Endodermal cell (in vitro differentiated cells): ENCODE results near the gene THY1. TPM values are rescaled to one million over a fixed set of nuclear protein-coding genes. Genes with fewer than 3 reads are reported as not detected.

Source experiments
- DNase-seq: peaks from one replicate; pipeline ENCODE4 v3.0.0-alpha.2; 2017
- H3K27ac ChIP-seq: 2 replicates; pipeline ENCODE4 v1.5.1; 2013; ENCODE audit warnings: mild to moderate bottlenecking, low read depth, low read length, moderate library complexity
- H3K27me3 ChIP-seq: 2 replicates; pipeline ENCODE4 v1.6.1; 2013; ENCODE audit warnings: mild to moderate bottlenecking, low read length, moderate library complexity; ENCODE audit not compliant: insufficient read depth, control insufficient read depth, poor library complexity, severe bottlenecking
- H3K36me3 ChIP-seq: 2 replicates; pipeline ENCODE4 v1.7.0; 2013; ENCODE audit warnings: mild to moderate bottlenecking, low read length, moderate library complexity; ENCODE audit not compliant: control insufficient read depth, insufficient read depth
- H3K4me1 ChIP-seq: one replicate; pipeline ENCODE4 v1.7.0; 2013; ENCODE audit warnings: low read length; ENCODE audit not compliant: control insufficient read depth, insufficient read depth
- H3K4me3 ChIP-seq: 2 replicates; pipeline ENCODE4 v1.5.1; 2013; ENCODE audit warnings: mild to moderate bottlenecking, low read length, moderate library complexity
- H3K9ac ChIP-seq: 2 replicates; pipeline ENCODE4 v1.6.1; 2013; ENCODE audit warnings: mild to moderate bottlenecking, low read length, moderate library complexity; ENCODE audit not compliant: poor library complexity, severe bottlenecking; ENCODE audit errors: extremely low read depth
- H3K9me3 ChIP-seq: 2 replicates; pipeline ENCODE4 v1.6.1; 2013; ENCODE audit warnings: mild to moderate bottlenecking, low read length, moderate library complexity; ENCODE audit not compliant: control insufficient read depth
- H3K27ac Mint-ChIP-seq: 2 replicates; pipeline ENCODE4 v1.8.0; 2020; ENCODE audit warnings: mixed read lengths
- H3K27me3 Mint-ChIP-seq: 2 replicates; pipeline ENCODE4 v1.8.0; 2021; ENCODE audit warnings: mild to moderate bottlenecking, mixed read lengths; ENCODE audit not compliant: insufficient read depth
- H3K36me3 Mint-ChIP-seq: 2 replicates; pipeline ENCODE4 v1.8.0; 2020; ENCODE audit warnings: low read depth, mixed read lengths
- H3K4me1 Mint-ChIP-seq: 2 replicates; pipeline ENCODE4 v1.8.0; 2020; ENCODE audit warnings: mixed read lengths
- H3K4me3 Mint-ChIP-seq: 2 replicates; pipeline ENCODE4 v1.8.0; 2020; ENCODE audit warnings: mild to moderate bottlenecking, moderate library complexity, mixed read lengths
- H3K9me3 Mint-ChIP-seq: 2 replicates; pipeline ENCODE4 v1.8.0; 2020; ENCODE audit warnings: mild to moderate bottlenecking, mixed read lengths
- WGBS, 2 experiments: methylation state at CpG; one replicate each; pipeline versions ENCODE4 v1.1.5 to v1.1.7; 2013; ENCODE audit warnings: missing lambda C conversion rate in 2 of 2, mixed read lengths in 1 of 2; ENCODE audit not compliant: insufficient coverage in 1 of 2, insufficient read length in 1 of 2; 5-methylcytosine and 5-hydroxymethylcytosine counted together
- total RNA-seq, 2 donors: library from RNA; stranded (reverse); fragmentation: NEBNext Ultra II Directional in 1 of 2; extraction: Animal tissue kit (Norgen Biotek cat#: 25700) in 1 of 2; gene quantifications; 2 replicates in 1 of 2; 3 replicates in 1 of 2; pipeline ENCODE4 v1.2.1, GENCODE V29; 2021
- TF ChIP-seq, protein P1 (sequence below): fragments of 200-600 bp; sonication (generic); conservative IDR thresholded peaks from 2 replicates; pipeline ENCODE4 v1.5.0; 2021; ENCODE audit warnings: antibody characterized with exemption, mild to moderate bottlenecking

THY1 gene
- total RNA-seq, 2 donors from 2014 or later = 19.3 to 36.1 TPM

DNA sequence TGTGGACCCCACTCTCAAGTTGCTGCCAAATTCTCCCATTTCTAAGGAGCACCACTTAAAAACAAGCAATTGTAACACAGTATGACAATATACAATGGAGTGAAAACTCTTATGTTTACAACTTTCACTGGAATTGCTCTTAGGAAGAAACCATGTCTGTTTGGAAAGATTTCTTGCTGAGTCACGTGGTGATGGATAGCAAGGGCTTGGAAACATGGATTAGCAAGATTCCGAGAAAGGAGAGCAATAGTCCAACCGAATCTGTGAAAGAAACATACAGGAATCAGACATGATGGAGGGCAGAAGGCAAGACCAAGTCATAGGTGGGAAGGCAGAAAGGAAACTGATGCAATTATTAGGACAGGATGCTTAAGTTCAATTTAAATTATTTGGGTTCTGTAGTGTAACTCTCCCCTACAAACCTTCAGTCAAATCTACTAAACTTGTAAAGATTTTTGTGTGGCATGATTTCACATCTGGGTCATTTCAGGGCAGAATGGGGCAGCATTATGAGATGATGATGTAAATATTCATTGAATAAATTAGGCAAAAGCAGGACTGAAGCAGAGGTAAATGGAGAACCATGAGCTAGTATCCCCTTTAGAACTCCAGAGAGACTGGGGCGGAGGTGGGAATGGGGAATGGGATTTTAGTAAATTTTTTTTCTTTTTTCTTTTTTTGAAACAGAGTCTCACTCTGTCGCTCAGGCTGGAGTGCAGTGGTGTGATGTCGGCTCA lies 27.8 kb upstream of the THY1 start:
- H3K27me3 Mint-ChIP-seq = peaks cover 2% of the 10 kb centered on the region
- H3K9me3 ChIP-seq = no peaks in the 10 kb centered on the region
- no peak overlapping the region for H3K27ac Mint-ChIP-seq
- H3K9me3 Mint-ChIP-seq = no peaks in the 10 kb centered on the region
- H3K4me3 Mint-ChIP-seq = no peak overlapping the region
- WGBS, 2 experiments = 85 to 90% methylated on average over 3 to 6 of the region's 6 CpGs
- TF ChIP-seq, protein P1, sequence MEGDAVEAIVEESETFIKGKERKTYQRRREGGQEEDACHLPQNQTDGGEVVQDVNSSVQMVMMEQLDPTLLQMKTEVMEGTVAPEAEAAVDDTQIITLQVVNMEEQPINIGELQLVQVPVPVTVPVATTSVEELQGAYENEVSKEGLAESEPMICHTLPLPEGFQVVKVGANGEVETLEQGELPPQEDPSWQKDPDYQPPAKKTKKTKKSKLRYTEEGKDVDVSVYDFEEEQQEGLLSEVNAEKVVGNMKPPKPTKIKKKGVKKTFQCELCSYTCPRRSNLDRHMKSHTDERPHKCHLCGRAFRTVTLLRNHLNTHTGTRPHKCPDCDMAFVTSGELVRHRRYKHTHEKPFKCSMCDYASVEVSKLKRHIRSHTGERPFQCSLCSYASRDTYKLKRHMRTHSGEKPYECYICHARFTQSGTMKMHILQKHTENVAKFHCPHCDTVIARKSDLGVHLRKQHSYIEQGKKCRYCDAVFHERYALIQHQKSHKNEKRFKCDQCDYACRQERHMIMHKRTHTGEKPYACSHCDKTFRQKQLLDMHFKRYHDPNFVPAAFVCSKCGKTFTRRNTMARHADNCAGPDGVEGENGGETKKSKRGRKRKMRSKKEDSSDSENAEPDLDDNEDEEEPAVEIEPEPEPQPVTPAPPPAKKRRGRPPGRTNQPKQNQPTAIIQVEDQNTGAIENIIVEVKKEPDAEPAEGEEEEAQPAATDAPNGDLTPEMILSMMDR = no peak
- no peaks in the 10 kb centered on the region for H3K4me1 Mint-ChIP-seq
- no peaks in the 10 kb centered on the region for H3K36me3 ChIP-seq
- H3K27ac ChIP-seq = no peak overlapping the region
- no peak for DNase-seq
- H3K4me1 ChIP-seq = no peaks in the 10 kb centered on the region
- H3K4me3 ChIP-seq = no peak overlapping the region
- no peaks in the 10 kb centered on the region for H3K27me3 ChIP-seq
- no peak overlapping the region for H3K9ac ChIP-seq
- H3K36me3 Mint-ChIP-seq = no peaks in the 10 kb centered on the region

DNA sequence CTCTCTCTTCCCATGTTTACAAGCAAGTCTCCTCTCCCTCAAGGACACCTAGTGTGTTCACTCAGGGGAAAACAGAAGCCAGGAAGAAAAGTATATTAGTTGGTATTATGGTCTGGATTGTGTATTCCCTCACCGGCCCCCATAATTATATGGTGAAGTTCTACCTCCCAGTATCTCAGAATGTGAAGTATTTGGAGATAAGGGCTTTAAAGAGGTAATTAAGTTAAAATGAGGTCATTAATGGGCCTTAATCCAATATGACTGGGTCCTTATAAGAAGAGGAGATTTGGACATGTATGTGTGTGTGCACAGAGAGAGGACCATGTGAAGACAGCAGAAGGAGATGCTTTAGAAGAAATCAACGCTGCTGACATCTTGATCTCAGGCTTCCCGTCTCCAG lies 26.5 kb upstream of the THY1 start:
- H3K9me3 Mint-ChIP-seq = no peaks in the 10 kb centered on the region
- H3K4me3 Mint-ChIP-seq = no peak overlapping the region
- Histone ChIP-seq H3K9ac (no peak overlapping the region), H3K4me3 (no peak overlapping the region), H3K27me3 (no peaks in the 10 kb centered on the region), H3K27ac (no peak overlapping the region), H3K4me1 (no peaks in the 10 kb centered on the region), H3K36me3 (no peaks in the 10 kb centered on the region), H3K9me3 (no peaks in the 10 kb centered on the region)
- 97 to 100% methylated on average over 3 of the region's 3 CpGs for WGBS, 2 experiments
- DNase-seq = no peak
- H3K36me3 Mint-ChIP-seq = no peaks in the 10 kb centered on the region
- TF ChIP-seq, protein P1 = no peak
- H3K27me3 Mint-ChIP-seq = peaks cover 2% of the 10 kb centered on the region
- H3K4me1 Mint-ChIP-seq = no peaks in the 10 kb centered on the region
- H3K27ac Mint-ChIP-seq = no peak overlapping the region

DNA sequence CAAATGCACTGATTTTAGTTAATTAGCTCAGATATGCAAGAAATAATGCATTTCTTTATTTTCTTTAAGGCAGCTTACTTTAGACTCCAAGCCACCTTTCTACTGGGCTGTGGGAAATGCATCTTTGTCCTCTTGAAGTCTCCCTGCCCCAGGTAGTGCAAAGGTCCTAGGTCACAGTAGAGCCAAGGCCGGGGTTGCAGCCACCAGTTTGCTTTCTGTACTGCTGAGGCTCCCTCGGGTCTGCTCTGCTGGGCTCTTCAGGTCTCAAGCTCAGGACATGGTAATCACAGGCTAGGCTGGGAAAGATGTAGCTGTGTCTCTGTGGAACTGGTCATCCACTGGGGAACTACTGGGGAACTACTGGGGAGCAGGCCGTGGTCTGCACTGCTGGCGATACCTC lies 25.4 kb upstream of the THY1 start:
- Mint-ChIP-seq H3K4me3 (no peak overlapping the region), H3K36me3 (no peaks in the 10 kb centered on the region), H3K4me1 (no peaks in the 10 kb centered on the region), H3K27me3 (peaks cover 2% of the 10 kb centered on the region), H3K9me3 (no peaks in the 10 kb centered on the region), H3K27ac (no peak overlapping the region)
- Histone ChIP-seq H3K4me1 (no peaks in the 10 kb centered on the region), H3K27me3 (no peaks in the 10 kb centered on the region), H3K27ac (no peak overlapping the region), H3K36me3 (no peaks in the 10 kb centered on the region), H3K4me3 (no peak overlapping the region), H3K9ac (no peak overlapping the region), H3K9me3 (no peaks in the 10 kb centered on the region)
- TF ChIP-seq, protein P1 = no peak
- WGBS, 2 experiments = 85 to 100% methylated on average over 2 to 4 of the region's 4 CpGs
- no peak for DNase-seq
